Urothelium cell line (cell line): ENCODE results near the gene DDB1.

Source experiments
- DNase-seq: peaks from one replicate; pipeline ENCODE4 v3.0.0; 2011; ENCODE audit warnings: low spot score, mixed read lengths
- FAIRE-seq: peaks from 2 replicates; lab custom pipeline; 2011; peaks lifted over from hg19 to GRCh38; lab: Jason Lieb, UNC

The DDB1 gene

DNA sequence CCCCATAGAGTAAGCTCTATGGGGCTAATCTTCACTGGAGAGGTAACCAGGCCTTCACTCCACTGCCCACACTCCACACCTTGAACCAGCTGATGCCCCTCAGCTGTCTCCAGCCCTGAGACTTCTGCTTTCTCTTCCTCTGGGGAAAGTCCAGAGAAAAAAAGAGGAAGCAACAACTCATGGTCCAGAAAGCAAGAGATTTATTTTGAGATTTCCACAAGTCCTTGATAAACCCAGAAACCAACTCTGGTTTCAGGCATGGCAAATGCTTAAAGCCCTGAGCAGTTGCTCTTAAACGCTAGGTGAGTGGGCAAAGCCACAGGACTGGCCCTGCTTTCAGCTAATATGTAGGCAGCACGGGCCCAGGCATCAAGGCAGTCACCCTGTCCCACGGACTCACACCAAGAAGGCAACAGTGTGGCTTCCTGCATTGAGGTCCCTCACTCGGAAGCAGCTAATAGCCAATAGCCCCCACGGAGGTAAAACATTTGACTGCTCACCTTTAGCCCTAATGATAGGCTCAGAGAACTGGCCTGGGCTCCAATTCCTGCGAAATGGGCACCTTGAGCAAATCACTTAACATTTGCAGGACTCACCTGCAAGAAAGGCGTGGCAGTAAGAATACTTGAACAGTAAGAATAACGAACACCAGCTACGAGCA, 24.5 kb upstream of the DDB1 start:
- FAIRE-seq (no peak), DNase-seq (no peak)

DNA sequence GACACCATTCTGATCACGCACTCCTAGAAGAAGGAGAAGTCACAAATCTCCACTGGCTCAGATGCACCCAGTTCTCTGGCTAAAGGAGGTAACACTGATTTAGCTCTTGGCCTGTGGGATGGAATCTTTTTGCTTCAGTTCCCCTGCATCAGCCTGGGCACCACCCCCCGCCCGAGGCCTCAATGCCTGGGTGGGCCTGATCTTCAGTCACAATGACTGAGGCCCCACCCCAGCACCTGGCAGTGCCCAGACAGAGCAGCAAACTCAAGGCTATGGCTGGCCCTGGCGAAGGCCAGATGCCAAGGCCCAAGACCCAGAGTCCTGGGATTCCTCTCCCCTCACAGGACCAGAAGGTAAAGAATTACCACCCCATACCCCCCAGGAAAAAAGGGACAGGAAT, 23.8 kb upstream of the DDB1 start:
- FAIRE-seq = no peak
- DNase-seq = no peak

DNA sequence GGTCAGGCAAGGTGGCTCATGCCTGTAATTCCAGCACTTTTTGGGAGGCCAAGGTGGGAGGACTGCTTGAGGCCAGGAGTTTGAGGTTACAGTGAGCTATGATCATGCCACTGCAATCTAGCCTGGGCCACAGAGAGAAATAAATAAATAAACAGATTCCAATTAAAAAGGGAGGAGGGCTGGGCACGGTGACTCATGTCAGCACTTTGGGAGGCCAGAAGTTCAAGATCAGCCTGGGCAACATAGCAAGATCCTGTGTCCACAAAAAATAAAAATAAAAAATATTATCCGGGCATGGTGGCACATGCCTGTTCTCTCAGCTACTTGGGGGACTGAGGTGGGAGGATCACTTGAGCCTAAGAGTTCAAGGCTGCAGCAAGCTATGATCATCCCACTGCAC, 21.3 kb upstream of the DDB1 start:
- FAIRE-seq (no peak), DNase-seq (no peak)

DNA sequence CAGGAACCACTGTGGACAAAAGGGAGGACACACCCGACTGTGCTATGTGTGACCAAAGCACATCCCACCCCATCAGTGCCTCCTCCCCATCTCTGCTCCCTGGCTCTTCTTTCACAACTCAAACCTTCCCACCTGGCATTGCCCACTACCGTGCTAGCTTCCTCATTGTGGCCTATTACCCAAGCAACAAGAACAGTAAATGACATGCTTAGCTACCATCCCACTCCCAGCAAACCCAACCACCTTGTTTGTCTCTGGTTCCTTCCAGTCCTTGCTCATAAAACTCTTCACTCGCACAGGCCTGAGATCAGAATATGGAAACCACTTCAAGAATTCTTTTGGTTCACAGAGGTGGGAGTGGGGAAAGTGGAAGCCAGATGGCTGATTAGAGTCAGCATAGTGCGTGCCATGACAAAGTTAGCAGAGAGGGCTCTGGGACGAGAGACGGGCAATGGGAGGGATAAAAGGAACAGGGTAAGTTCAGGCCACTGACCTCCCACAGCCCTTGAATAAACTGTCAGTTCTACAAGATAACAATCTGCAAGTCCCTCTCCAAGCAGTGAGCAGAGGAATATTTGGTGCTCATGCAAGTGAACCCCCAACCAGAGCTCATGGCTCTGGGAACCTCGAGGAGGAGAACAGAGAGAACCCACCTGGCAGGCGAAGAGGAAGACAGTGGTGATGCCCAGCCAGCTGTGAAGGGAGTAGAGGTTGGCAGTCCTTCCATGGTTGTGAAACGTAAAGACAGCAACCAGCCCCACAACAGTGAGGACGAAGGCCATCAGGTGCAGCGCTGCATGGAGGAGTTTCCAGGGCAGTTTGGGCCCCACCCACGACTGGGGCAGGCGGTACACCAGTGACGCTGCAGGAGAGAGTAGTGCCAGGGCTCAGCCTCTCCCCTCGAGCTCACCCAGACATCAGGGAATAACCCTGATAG, 20.5 kb upstream of the DDB1 start:
- FAIRE-seq (no peak), DNase-seq (no peak)

DNA sequence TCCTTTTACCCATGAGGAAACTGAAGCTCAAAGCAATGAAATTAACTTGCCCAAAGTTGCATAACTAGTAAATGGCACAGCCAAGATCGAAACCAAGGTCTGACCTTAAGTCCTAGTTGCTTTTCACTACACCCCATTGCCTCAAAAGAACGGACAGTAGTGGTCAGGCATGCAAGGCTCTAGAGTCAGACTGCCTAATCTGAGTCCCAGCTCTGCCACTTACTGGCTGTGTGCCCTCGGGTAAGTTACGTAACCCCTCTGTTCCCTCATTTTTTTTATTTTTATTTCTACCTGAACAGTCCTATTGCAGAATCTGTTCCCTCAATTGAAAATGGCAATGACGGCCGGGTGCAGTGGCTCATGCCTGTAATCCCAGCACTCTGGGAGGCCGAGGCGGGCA, 19.1 kb upstream of the DDB1 start:
- no peak for FAIRE-seq
- DNase-seq = no peak

DNA sequence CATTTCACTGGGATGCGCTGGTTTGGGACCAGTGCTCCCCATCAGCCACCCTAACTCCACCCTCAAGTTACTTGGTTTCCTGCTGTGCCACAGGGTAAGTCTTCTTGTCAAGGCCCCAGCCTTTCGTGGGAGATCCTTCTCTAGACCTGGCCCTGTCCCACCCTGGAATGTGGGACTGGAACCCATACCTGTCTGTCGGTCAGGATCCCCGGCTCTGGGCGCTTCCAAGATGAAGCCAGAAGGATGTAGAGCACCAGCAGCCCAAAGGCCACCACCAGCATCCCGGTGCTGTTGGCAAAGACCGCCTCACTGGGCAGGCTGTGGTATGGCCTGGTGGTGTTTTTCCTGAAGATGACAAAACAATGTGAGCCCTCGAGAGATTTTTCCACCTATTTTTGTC, 17.9 kb upstream of the DDB1 start:
- DNase-seq (no peak), FAIRE-seq (no peak)

DNA sequence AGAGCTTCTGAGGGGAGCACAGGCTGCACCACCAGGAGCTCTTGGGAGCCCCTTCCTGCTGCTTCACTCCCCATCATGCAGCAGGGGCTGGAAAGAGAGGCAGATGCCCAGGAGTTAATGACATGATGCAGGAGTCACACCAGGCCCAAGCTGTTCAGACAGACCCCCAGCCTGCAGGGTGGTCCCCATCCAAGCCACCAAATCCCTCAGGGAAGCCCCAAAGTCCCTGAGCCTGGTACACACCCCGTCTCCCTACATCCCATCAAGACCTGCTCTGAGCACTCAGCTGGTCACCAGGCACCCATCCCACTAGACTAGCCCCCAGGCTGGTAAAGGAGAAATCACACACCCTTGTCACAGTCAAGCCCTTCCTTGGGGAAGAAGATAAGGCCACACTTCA, 17.4 kb upstream of the DDB1 start:
- FAIRE-seq (no peak), DNase-seq (no peak)

DNA sequence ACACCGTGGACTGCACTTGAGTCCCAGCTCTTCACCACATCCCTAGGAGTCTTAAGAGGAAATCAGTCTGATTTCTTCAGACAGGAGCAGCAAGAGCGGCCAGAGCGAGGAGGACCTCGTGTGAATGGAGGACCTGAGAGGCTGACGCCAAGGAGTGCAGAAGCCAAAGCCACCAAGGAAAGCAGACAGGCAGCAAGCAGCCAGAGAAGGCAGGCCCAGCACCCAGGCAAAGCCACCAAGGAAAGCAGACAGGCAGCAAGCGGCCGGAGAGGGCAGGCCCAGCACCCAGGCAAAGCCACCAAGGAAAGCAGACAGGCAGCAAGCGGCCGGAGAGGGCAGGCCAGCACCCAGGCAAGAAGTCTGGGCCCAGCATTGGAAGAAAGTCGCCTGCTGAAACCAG, 17.0 kb upstream of the DDB1 start:
- no peak for FAIRE-seq
- DNase-seq = no peak

DNA sequence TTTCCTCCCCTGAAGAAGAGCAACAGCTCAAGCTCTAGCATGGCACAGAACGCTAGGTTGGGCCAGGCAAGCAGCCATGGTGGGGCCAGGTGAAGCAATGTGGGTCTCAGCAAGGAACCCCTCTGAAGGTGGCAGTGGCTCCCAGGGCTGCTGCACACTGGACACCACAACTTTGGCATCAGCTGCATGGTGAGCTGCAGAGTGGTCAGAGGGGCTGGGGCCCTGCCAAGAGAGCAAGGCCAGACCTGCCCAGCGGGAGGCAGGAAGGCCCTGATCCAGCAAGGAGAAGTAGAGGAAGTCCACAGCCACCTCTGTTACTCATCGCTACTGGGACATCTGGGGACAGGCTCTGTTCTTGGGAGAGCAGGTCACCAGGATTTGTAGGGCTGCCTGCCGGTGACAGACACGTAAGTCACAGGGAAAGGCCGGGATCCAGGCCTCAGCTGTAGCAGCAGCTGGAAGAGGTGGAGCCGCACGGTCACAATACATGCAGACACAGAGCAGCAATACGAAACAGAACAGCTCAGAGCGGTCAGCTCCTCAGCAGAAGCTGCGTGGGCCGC, 16.4 kb upstream of the DDB1 start:
- FAIRE-seq (no peak), DNase-seq (no peak)

DNA sequence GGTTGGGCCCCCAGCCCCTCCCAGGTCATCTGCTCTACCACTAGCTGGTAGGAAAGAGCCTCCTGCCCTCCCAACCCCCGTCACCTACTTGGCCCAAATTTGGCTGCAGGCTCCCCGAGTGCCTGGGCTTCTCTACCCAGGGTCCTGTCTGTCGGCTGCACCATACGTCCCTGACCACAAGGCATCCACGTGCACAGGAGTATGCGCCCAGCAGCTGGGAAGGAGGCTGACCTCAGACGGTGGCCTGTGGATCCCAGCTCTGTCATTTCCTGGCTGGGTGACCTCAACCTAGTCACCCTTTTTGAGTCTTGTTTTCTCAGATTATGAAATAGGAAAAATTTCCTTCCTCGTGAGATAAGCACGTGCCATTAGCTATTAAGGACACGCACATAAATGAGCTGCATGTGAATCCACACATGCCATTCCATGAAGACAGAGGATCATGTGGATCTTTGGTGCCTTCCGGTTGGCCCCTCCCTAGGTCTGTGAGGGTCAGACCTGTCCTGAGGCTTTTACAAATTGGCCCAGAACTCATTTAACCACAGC, 15.1 kb upstream of the DDB1 start:
- no peak for DNase-seq
- FAIRE-seq = no peak

DNA sequence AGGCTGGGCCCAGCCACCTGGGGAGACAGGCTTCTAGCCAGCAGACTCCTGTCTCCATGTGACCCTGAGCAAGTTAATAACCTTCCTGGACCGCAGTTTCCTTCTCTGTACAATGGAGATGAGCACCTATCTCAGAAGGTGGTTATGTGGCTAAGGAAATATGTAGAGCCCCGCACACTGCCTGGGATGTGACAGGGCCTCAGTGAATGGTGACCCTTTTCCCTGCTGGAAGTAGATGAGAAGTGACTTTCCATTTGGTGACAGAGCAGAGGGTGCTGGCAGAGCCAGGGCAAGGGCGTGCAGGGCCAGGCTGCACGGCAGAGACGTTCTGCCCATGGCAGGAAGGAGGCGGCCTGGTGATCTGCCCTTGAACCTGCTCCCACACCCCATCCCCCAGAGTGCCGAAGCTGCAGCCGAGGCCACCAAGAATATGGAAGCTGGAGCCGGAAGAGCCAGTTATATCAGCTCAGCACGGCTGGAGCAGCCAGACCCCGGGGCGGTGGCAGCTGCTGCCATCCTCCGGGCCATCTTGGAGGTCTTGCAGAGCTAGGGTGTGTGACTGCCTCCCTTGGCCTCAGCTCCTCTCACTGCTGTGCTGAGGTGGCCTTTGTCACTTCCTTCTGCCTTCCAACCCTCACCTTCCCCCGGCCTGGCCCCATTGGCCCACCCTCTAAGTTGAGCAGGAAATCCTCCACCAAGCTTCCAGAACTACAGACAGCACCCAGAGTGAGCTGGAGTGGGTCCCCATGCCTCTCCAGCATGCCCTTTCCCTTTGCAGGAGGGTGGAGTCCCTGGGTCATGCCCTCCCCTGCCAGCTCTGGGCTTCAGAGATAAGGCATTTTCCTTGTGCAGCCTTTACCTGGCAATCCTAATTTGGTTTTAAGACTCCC, 13.3 kb upstream of the DDB1 start:
- DNase-seq (no peak), FAIRE-seq (no peak)

DNA sequence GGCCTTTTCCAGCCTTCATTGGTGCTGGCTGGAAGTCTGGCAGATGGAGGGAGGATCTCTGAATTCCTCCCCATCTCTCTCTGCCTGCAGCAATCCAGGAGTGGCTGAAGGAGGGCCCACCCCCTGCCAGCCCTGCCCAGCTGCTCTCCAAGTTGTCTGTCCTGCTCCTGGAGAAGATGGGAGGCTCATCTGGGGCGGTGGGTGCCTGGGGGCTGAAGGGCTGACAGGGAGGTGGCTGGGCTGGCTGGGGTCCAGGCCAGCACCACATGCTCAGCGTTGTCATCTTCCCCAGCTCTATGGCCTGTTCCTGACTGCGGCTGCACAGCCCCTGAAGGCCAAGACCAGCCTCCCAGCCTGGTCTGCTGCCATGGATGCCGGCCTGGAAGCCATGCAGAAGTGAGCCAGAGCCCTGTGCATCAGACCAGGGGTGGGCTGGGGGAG, 12.3 kb upstream of the DDB1 start:
- DNase-seq (no peak), FAIRE-seq (no peak)

DNA sequence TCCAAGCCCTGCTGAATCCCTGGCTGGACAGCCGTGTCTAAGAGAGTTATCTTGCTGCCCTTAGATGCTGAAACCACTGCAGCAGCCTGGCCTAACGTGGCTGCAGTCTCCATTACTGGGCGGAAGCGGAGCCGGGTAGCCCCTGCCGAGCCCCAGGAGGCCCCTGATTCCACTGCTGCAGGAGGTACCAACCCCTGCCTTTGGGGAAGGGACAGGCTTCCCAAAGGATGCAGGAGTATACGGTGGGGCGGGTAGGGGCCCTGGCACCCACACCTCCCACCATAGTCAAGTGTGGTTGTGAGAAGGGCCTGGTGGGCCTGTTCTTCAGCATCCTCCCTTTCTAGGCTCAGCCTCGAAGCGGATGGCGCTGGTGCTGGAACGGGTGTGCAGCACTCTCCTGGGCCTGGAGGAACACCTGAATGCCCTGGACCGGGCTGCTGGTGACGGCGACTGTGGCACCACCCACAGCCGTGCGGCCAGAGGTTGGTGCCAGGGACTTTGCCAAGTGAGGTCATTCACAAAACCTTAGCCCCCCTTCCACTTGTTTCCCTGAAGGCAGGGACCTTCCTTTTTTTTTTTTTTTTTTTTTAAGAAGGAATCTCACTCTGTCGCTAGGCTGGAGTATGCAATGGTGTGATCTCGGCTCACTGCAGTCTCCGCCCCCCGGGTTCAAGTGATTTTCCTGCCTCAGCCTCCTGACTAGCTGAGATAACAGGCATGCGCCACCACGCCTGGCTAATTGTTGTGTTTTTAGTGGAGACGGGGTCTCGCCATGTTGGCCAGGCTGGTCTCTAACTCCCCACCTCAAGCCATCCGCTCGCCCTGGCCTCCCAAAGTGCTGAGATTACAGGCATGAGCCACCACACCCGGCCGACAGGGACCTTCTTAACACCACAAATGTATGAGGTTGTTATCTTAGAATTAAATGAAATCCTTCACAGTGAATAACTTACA, 11.2 kb upstream of the DDB1 start:
- FAIRE-seq (no peak), DNase-seq (no peak)

DNA sequence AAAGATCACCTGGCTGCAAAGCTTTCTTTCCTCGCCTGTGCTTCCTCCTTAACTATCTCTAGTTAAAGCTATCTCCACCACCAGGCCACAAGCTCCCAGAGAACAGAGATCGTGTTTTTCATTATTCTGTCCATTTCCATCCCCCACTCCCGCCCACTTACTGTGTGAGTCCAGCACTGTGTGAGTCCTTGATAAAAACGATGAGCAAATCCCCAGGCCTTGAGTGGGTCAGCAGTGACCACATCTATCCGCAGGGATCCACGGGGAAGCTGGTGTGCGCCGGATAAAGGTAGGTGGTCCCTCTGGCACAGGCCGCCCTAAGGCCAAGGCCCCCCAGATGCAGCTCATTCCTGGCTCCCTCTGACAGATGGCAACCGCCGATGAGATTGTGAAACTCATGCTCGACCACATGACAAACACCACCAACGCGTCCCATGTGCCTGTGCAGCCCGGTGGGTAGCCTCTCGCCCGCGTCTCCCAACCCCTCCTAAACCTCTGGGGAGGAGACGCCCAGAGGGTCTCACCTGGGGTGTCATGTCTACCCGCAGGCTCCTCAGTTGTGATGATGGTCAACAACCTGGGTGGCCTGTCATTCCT, 9.4 kb upstream of the DDB1 start:
- no peak for DNase-seq
- FAIRE-seq = no peak

DNA sequence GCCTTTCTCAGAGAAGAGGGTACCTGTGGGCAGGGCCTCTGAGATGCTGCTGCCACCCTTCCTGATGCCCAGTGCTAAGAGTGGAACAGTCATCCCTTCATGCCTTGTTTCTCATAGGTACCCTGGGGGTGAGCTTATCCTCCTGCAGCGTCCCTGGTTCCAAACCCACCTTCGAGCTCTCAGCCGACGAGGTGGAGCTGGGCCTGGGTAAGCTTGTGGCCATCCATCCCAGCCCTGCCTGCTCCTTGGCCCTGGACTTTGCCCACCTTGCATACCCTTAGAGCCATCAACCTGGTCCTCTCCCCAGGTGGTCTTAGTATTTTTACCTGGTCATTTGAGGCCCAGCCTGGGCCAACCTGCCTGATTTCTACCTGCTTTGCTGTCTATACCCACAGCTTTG, 8.8 kb upstream of the DDB1 start:
- DNase-seq = no peak
- no peak for FAIRE-seq

DNA sequence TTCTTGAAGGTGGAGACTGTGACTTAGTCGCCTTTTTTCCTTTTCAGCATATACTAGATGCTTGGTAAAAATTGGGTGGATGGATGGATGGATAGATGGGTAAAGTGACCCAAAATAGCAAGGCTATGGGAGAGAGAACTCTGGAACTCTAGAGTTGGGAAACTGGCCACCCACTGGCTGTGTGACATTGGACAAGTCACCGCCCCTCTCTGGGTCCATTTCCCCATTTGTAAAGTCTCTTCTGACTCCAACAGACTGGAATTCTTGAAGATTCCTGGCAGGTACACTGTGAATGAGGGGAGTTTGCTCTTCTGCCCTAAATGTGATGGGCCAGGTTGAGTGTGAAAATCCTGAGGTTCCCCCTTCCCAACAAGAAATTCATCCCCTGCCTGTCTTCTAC, 8.1 kb upstream of the DDB1 start:
- no peak for FAIRE-seq
- no peak for DNase-seq

DNA sequence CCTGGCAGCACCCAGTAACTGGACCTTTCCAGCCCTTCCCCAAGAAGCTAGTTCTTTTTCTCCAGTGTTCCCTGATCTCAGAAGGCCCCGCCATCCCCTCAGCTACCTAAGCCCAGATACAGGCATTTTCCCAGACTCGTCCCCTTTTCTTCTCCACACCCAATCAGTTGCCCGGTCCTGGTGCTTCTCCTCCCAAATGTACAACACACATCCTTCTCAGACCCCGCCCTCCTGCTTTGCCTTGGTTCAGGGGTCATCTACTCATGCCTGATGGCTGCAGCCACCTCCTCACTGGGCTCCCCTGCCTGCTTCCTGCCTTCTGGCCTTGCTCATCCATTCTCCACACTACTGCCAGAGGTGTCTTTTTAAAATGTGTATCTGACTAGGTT, 6.6 kb upstream of the DDB1 start:
- DNase-seq (no peak), FAIRE-seq (no peak)

DNA sequence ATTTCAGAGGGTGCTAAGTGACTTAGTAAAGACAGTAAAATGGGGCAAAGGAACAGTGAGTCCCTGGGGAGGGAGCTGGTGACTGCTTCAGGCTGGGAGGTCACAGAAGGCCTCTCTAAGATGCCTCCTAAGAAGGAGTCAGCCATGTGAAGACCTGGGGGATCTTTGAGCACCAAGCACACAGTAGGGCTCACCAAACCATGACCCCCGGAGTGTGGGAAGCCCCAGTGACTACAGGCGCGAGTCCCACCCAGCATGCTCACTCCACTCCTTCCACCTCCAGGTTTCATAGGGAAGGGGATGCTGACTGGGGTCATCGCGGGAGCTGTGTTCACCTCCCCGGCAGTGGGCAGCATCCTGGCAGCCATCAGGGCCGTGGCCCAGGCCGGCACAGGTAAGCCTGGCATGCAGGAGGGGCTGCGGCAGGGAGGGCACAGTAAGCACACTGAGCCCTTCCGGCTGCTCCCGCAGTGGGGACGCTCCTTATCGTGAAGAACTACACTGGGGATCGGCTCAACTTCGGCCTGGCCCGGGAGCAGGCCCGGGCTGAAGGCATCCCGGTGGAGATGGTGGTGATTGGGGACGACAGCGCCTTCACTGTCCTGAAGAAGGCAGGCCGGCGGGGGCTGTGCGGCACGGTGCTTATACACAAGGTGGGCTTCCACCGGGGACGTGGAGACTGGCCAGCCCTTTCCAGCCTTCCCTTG, 6.0 kb upstream of the DDB1 start:
- DNase-seq = no peak
- FAIRE-seq = no peak
